ENCODE data around the gene ZDHHC22. TPM values are rescaled to one million over a fixed set of nuclear protein-coding genes. Genes with fewer than 3 reads are reported as not detected.
A peak's percentile ranks its signal among the peaks of the same experiment; 100 is the strongest.

ZDHHC22 gene, protein sequence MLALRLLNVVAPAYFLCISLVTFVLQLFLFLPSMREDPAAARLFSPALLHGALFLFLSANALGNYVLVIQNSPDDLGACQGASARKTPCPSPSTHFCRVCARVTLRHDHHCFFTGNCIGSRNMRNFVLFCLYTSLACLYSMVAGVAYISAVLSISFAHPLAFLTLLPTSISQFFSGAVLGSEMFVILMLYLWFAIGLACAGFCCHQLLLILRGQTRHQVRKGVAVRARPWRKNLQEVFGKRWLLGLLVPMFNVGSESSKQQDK
- polyA plus RNA-seq = 1.6 TPM
- long read RNA-seq, donor 1 = 0 reads
- long read RNA-seq, donor 2, partial matches to known transcripts = 0 of 1 reads
- long read RNA-seq, donor 2, other reads (novel, unspliced or antisense) = 0 of 1 reads
- long read RNA-seq, donor 3 = 0 reads
- long read RNA-seq, donor 4 = 0 reads
- long read RNA-seq, donor 5 = 0 reads
- long read RNA-seq, donor 6, partial matches to known transcripts = 0 of 1 reads
- long read RNA-seq, donor 6, other reads (novel, unspliced or antisense) = 0 of 1 reads
- long read RNA-seq, donor 7, partial matches to known transcripts = 0 of 2 reads
- long read RNA-seq, donor 7, other reads (novel, unspliced or antisense) = 0 of 2 reads
- long read RNA-seq, donor 8, partial matches to known transcripts = 0 of 1 reads
- long read RNA-seq, donor 8, other reads (novel, unspliced or antisense) = 0 of 1 reads
- long read RNA-seq, donor 9 = 0 reads
- long read RNA-seq, donor 10 = 0 reads
- long read RNA-seq, donor 11 = 0 reads

DNA sequence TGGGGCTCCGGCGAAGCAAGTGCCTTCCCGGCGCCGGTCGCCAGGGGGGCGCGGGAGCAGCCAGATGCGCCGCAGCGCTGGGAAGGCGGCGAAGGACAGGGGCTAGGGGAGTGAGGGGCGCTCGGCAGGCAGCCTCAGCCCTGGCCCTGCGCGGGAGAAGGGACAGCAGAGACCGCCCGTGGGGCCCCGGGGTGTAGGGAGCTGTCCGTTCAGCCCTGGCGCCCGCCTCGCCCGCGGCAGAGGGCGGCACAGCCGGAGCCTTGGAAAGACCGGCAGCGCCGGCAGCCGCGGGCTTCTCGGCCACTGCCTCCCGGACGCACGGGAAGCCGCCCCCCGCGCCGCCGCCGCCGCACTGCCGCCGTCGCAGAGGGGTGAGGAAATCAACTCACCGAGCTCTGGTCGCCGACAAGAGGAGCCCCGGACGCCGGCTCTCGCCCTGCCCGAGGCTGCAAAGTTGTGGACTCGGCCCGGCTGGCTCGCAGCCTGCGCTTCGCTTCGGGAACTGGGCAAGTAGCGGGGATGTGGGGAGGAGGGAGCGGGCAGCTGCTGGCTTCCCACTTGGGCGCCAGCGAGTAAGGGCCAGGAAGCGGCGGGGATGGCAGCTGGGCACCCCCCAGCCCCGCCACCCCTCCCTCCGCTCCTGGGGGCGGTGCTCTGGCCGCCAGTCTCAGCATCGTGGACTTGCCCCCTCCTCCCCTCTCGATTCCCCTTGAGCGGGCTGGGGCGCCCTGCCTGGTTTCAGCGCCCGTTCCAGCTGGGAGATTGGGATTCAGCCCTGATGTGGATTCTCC lies at the start of gene ZDHHC22:
Gene ZDHHC22 (minus strand): TSS at position 578 of the 791 bp plus-strand sequence. CDS start 2,053 bp downstream, outside the sequence.
- H3K36me3 ChIP-seq (ENCODE audit: control insufficient read depth, insufficient read depth, low read length) = no peaks in the 10 kb centered on the region
- DNase-seq = peak in 1 of 2 donors; percentile 33
- H3K27ac ChIP-seq (ENCODE audit: low read length) = no peak within 1 kb of the TSS
- peaks cover 6% of the 10 kb centered on the region for H3K9me3 ChIP-seq (ENCODE audit: control insufficient read depth, low read depth, low read length)
- H3K4me1 ChIP-seq (ENCODE audit: control insufficient read depth, insufficient read depth, low read length) = no peaks in the 10 kb centered on the region
- peaks cover 93% of the 10 kb centered on the region for H3K27me3 ChIP-seq (ENCODE audit: control insufficient read depth, insufficient read depth, low read length)
- no CpG with 5 or more reads among the region's 77 CpGs for WGBS (ENCODE audit: insufficient coverage, low lambda C conversion rate)
- peak within 1 kb of the TSS; percentile 18 for H3K4me3 ChIP-seq (ENCODE audit: low read length)

DNA sequence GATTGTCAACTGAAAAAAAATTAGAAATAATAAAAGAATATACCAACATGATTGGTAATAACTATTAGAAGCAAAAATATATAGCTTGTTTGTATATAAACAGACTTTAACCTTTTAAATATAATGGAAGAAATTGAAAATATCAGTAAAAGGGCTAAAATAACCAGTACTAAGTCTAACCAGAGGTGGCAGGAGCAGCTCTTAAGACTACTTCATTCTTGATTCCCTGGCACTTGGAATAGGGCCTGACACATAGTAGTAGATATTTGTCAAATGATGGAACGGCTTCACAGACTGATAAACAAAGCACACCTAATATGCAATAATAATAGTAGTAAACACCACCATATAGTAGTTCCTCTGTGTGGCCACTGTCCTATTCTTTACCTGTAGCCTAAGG lies 49.4 kb upstream of the ZDHHC22 start:
- Histone ChIP-seq H3K36me3 (ENCODE audit: control insufficient read depth, insufficient read depth, low read length) (no peaks in the 10 kb centered on the region), H3K9me3 (ENCODE audit: control insufficient read depth, low read depth, low read length) (no peaks in the 10 kb centered on the region), H3K4me1 (ENCODE audit: control insufficient read depth, insufficient read depth, low read length) (peaks cover 12% of the 10 kb centered on the region), H3K27ac (ENCODE audit: low read length) (no peak overlapping the region), H3K4me3 (ENCODE audit: low read length) (no peak overlapping the region), H3K27me3 (ENCODE audit: control insufficient read depth, insufficient read depth, low read length) (no peaks in the 10 kb centered on the region)
- WGBS (ENCODE audit: insufficient coverage, low lambda C conversion rate) = no CpG with 5 or more reads among the region's 1 CpG
- DNase-seq = no peak

DNA sequence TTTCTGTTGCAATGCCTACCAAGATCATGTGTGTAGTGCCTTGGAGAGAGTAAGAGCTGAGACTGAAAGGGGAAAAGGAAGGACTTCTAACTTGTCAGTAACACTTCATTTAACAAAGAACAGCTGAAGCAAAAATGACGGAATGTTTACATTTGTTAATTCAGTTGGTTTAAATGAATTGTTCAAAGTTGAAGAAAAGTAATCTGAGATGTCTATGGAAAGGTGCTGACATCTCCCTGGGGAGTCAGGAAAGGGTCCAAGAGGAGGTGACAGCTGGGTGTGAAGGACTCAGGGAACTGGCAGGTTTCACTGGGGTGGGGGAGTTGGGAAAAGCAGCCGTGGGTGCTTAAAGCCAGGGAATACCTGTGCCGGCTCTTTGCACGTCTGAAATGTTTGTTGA lies 47.9 kb upstream of the ZDHHC22 start:
- no peaks in the 10 kb centered on the region for H3K9me3 ChIP-seq (ENCODE audit: control insufficient read depth, low read depth, low read length)
- no CpG with 5 or more reads among the region's 4 CpGs for WGBS (ENCODE audit: insufficient coverage, low lambda C conversion rate)
- no peak for DNase-seq

DNA sequence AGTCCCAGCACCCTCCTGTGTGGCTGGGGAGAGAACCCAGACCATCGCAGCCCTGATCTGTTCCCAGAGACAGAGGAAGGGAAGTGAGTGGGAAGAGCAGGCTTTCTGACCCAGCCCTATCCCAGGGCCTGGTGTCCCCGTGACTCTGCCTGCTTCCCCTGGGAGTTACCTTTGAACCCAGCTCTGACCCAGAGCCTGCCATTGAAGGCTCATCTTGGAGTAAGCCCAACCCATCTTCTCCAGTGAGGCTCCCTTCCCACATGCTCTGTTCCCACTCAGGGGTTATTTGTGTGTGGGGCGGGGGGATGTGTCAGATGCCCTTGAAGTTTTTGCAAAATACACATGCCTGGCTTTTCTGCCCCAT lies 46.0 kb upstream of the ZDHHC22 start:
- no CpG with 5 or more reads among the region's 3 CpGs for WGBS (ENCODE audit: insufficient coverage, low lambda C conversion rate)
- no peak overlapping the region for H3K27ac ChIP-seq (ENCODE audit: low read length)
- H3K4me3 ChIP-seq (ENCODE audit: low read length) = no peak overlapping the region
- no peaks in the 10 kb centered on the region for H3K27me3 ChIP-seq (ENCODE audit: control insufficient read depth, insufficient read depth, low read length)
- H3K9me3 ChIP-seq (ENCODE audit: control insufficient read depth, low read depth, low read length) = no peaks in the 10 kb centered on the region
- no peaks in the 10 kb centered on the region for H3K36me3 ChIP-seq (ENCODE audit: control insufficient read depth, insufficient read depth, low read length)
- H3K4me1 ChIP-seq (ENCODE audit: control insufficient read depth, insufficient read depth, low read length) = peaks cover 43% of the 10 kb centered on the region
- no peak for DNase-seq

More for the DNA sequence above, 47.9 kb upstream of the ZDHHC22 start:
- Histone ChIP-seq H3K4me3 (ENCODE audit: low read length) (no peak overlapping the region), H3K36me3 (ENCODE audit: control insufficient read depth, insufficient read depth, low read length) (no peaks in the 10 kb centered on the region), H3K27ac (ENCODE audit: low read length) (no peak overlapping the region), H3K4me1 (ENCODE audit: control insufficient read depth, insufficient read depth, low read length) (peaks cover 25% of the 10 kb centered on the region), H3K27me3 (ENCODE audit: control insufficient read depth, insufficient read depth, low read length) (no peaks in the 10 kb centered on the region)

DNA sequence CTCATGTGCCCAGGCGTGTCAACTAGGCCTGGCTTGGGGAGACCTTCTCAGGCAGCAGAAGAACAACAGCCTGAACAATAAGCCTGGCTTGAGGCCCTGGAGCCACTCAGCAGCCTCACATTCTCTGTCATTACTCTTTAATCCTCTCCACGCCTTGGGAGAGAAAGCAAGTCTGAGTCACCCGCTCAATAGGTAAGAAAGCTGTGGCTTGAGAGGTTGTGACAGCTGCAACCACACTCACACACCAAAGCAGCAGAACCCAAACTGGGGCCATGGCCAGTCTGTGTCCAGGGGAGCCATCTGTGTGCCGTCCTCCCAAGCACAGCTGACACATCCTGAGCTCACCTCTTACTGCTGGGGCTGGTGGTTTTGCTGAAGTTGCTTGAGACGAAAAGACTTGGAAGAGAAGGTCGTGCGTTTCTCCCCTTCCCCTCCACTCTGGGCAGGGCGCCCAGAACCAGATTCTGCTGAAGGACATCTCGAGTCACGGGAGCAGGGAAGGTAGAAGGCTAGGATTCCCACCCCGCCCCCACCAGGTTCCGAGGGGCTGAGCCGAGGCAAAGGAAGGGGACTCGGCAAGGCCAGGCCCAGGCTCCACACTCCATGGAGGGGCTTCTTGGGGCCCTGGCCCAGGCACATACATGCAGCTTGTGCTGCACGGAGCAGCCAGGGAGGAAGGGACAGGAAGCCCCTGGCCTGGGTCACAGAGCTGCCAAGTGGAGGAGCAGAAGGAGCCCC lies 45.5 kb upstream of the ZDHHC22 start:
- Histone ChIP-seq H3K4me3 (ENCODE audit: low read length) (no peak overlapping the region), H3K4me1 (ENCODE audit: control insufficient read depth, insufficient read depth, low read length) (peaks cover 49% of the 10 kb centered on the region), H3K27me3 (ENCODE audit: control insufficient read depth, insufficient read depth, low read length) (no peaks in the 10 kb centered on the region), H3K36me3 (ENCODE audit: control insufficient read depth, insufficient read depth, low read length) (no peaks in the 10 kb centered on the region), H3K27ac (ENCODE audit: low read length) (no peak overlapping the region), H3K9me3 (ENCODE audit: control insufficient read depth, low read depth, low read length) (no peaks in the 10 kb centered on the region)
- no CpG with 5 or more reads among the region's 15 CpGs for WGBS (ENCODE audit: insufficient coverage, low lambda C conversion rate)
- DNase-seq = peak in 1 of 2 donors; percentile 62

DNA sequence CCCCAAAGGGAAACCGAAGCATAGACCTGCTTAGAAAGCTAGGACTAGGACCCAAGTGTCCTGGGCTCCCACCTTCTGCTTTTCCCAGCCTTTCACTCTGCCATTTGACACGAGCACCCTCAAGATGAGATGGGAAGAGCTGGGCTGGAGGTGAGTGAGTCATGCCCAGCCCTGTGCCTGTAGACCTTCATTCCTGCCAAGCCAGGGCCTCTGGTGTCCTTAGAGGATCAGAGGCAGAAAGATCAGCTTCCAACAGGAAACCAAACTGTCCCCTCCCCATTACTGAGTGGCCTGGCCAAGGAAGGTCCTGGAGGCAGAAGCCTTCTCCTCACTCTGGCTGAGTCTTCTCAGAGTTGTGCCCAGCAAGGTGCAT lies 43.5 kb upstream of the ZDHHC22 start:
- peak overlapping the region; percentile 72 for H3K27ac ChIP-seq (ENCODE audit: low read length)
- peaks cover 49% of the 10 kb centered on the region for H3K4me1 ChIP-seq (ENCODE audit: control insufficient read depth, insufficient read depth, low read length)
- DNase-seq = no peak
- H3K36me3 ChIP-seq (ENCODE audit: control insufficient read depth, insufficient read depth, low read length) = no peaks in the 10 kb centered on the region
- no CpG with 5 or more reads among the region's 2 CpGs for WGBS (ENCODE audit: insufficient coverage, low lambda C conversion rate)
- H3K9me3 ChIP-seq (ENCODE audit: control insufficient read depth, low read depth, low read length) = no peaks in the 10 kb centered on the region
- no peak overlapping the region for H3K4me3 ChIP-seq (ENCODE audit: low read length)
- H3K27me3 ChIP-seq (ENCODE audit: control insufficient read depth, insufficient read depth, low read length) = no peaks in the 10 kb centered on the region

DNA sequence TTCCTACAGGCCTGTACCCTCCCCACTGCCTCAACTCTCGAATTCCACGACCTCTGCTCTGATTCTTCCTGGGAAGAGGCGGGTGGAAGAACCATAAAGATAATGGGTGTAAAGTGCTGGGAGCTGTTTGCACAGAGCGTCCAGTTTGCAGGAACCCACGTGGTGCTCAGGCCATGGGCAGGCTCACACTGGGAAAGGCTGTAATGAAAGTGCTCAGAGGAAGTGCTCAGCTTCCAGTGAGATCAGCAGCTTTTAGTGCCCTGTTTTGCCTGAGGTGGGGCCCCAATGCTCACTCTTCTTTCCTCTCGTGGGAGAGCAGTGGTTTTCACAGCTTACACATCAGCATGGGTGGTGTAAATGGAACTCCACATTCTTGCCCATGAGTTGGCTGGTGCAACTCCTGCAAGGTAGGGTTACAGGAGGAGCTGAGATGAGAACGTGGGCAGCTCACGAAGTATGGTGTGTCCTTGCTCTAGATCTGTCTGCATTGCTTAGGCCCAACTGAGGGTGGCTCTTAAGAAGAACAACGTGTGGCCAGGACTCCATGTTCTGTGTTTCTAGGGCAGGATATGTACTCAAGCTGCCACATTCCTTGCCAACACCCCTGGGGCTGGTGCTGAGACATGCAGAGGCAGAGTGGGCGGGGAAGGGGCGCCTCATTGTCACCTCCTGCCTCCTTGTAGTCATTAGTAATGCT lies 43.0 kb upstream of the ZDHHC22 start:
- Histone ChIP-seq H3K4me3 (ENCODE audit: low read length) (no peak overlapping the region), H3K36me3 (ENCODE audit: control insufficient read depth, insufficient read depth, low read length) (no peaks in the 10 kb centered on the region), H3K27me3 (ENCODE audit: control insufficient read depth, insufficient read depth, low read length) (no peaks in the 10 kb centered on the region), H3K9me3 (ENCODE audit: control insufficient read depth, low read depth, low read length) (no peaks in the 10 kb centered on the region), H3K4me1 (ENCODE audit: control insufficient read depth, insufficient read depth, low read length) (peaks cover 49% of the 10 kb centered on the region), H3K27ac (ENCODE audit: low read length) (peak overlapping the region; percentile 72)
- peak; percentile 81 to 91 for DNase-seq
- WGBS (ENCODE audit: insufficient coverage, low lambda C conversion rate) = no CpG with 5 or more reads among the region's 11 CpGs

DNA sequence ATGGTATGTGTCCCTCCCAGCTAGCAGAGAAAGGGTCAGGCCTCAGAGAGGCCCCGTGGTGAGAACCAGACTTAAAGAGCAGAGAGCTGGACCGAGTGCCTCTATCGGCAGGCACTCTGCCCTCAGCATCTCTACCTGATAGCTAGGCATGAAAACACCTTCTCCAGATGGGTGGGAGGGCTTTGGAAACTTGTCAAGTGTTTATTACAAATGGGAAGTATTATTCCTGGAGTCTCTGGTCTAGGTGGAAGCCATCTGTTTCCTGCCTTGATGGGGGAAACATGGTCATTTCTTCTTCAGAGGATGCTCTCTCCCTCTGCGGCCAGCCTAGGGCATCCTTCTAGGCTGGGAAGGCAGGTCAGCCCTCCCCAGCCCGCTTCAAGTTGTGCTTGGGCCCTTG lies 42.3 kb upstream of the ZDHHC22 start:
- no peaks in the 10 kb centered on the region for H3K9me3 ChIP-seq (ENCODE audit: control insufficient read depth, low read depth, low read length)
- no CpG with 5 or more reads among the region's 5 CpGs for WGBS (ENCODE audit: insufficient coverage, low lambda C conversion rate)
- no peaks in the 10 kb centered on the region for H3K27me3 ChIP-seq (ENCODE audit: control insufficient read depth, insufficient read depth, low read length)
- peak overlapping the region; percentile 72 for H3K27ac ChIP-seq (ENCODE audit: low read length)
- H3K36me3 ChIP-seq (ENCODE audit: control insufficient read depth, insufficient read depth, low read length) = no peaks in the 10 kb centered on the region
- peaks cover 49% of the 10 kb centered on the region for H3K4me1 ChIP-seq (ENCODE audit: control insufficient read depth, insufficient read depth, low read length)
- DNase-seq = peak in 1 of 2 donors; percentile 41
- H3K4me3 ChIP-seq (ENCODE audit: low read length) = no peak overlapping the region

DNA sequence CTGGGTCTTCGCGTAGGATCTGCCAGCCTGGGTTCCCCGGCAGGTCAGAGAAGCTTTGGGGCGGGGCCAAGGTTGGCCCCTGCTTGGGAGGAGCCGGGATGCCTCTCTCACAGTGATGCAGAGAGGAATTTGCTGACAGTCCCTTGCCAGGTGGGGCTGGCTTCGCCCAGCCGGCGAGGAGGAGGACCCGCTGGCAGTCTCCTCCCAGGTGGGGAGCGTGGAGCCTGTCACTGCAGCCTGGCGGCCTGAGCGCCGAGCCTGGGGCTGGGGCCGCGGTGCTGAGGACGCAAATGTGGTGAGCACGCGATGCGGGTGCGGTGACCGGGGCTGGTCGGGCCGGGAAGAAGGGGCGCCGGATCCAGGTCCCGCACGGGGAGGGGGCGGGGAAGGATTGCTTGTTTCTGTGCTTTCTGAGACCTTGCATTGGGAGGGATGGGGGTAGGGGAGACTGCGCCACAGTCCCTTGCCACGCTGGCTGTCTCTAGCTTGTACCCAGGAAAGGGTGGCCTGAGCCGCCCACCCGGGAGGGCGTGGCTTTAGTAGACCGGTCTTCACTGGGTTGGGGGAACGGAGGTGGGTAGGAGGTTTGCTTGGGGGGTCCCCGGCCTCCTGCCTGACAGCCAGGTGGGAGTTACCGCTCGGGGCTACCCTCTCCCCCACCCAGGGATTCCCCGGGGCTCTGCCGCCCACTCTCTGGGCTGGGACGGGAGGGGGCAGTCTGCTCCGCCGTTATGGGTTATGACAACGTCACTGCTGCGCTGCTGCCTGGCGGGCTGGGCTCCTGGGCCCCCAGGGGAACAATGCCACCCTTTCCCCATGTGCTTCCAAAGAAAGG lies 40.2 kb upstream of the ZDHHC22 start, which contains the start of gene TMEM63C:
Gene TMEM63C (plus strand): TSS at position 196 of the 835 bp plus-strand sequence. CDS start 37,016 bp downstream, outside the sequence.
- WGBS (ENCODE audit: insufficient coverage, low lambda C conversion rate) = no CpG with 5 or more reads among the region's 46 CpGs
- H3K27me3 ChIP-seq (ENCODE audit: control insufficient read depth, insufficient read depth, low read length) = no peaks in the 10 kb centered on the region
- no peak within 1 kb of the TSS for H3K27ac ChIP-seq (ENCODE audit: low read length)

More for the DNA sequence above, 40.2 kb upstream of the ZDHHC22 start, which contains the start of gene TMEM63C:
- Histone ChIP-seq H3K36me3 (ENCODE audit: control insufficient read depth, insufficient read depth, low read length) (no peaks in the 10 kb centered on the region), H3K4me3 (ENCODE audit: low read length) (peak within 1 kb of the TSS; percentile 68), H3K4me1 (ENCODE audit: control insufficient read depth, insufficient read depth, low read length) (peaks cover 40% of the 10 kb centered on the region), H3K9me3 (ENCODE audit: control insufficient read depth, low read depth, low read length) (no peaks in the 10 kb centered on the region)
- peak; percentile 76 to 86 for DNase-seq

All from large intestine (tissue), 12 donors.